Upper lobe of right lung (tissue), 1 donor: ENCODE measurements around the gene SKP2. TPM values are rescaled to one million over a fixed set of nuclear protein-coding genes. Genes with fewer than 3 reads are reported as not detected.

Source experiments
- ATAC-seq: fragments of 200-7000 bp; cut with Tn5 transposase; one replicate; pipeline ENCODE4 v1.9.1; 2020; ENCODE audit warnings: mild to moderate bottlenecking, moderate library complexity
- DNase-seq: peaks from one replicate; pipeline ENCODE4 v3.0.0-alpha.2; 2020
- H3K27ac ChIP-seq: fragments of 200-600 bp; one replicate; pipeline ENCODE4 v1.8.0; 2022
- H3K27me3 ChIP-seq: fragments of 200-600 bp; one replicate; pipeline ENCODE4 v1.8.0; 2022; ENCODE audit warnings: mild to moderate bottlenecking
- H3K36me3 ChIP-seq: fragments of 200-600 bp; one replicate; pipeline ENCODE4 v1.8.0; 2022
- H3K4me1 ChIP-seq: fragments of 200-600 bp; one replicate; pipeline ENCODE4 v1.8.0; 2022
- H3K4me3 ChIP-seq: fragments of 200-600 bp; one replicate; pipeline ENCODE4 v1.8.0; 2022; ENCODE audit warnings: mild to moderate bottlenecking
- H3K9me3 ChIP-seq: fragments of 200-600 bp; one replicate; pipeline ENCODE4 v1.8.0; 2022
- intact Hi-C: fragments of 100-400 bp; cut with DNase I; formaldehyde crosslinking; loops from one replicate; pipeline ENCODE4 v1.11.0; 2022
- total RNA-seq: library from RNA; stranded (reverse); fragmentation: NEBNext Ultra II Directional; extraction: Animal tissue kit (Norgen Biotek cat#: 25700); gene quantifications from one replicate; pipeline ENCODE4 v1.2.1, GENCODE V29; 2021
- TF ChIP-seq, protein P1 (sequence below): fragments of 200-600 bp; IDR thresholded peaks from one replicate; pipeline ENCODE4 v1.8.0; 2022; ENCODE audit warnings: antibody characterized with exemption
- donor health status: DM: no; HTN: yes; CAD: no; lungs with severe emphysema.

The SKP2 gene
- total RNA-seq, 1 donor from 2014 or later, result 12.1 TPM

DNA sequence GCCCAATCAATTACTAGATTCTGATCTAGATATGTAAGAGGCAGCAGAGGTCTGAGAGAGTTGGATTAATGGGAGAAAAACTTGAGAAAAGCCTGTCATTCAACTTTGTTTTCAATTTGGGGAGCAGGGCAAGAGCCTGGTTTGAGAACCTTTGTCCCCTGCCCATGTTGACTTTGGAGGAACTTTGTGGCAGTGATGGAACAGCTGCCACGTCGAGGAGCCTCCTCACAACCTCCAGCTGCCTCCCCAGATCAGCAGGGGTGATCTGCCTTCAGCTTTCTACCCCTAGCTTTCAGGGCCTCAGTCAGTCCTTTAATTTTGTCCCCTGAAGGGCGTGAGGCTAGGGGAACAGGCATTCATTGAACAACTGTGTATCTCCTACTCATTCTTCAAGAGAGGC lies 8.7 kb downstream of the SKP2 start:
- TF ChIP-seq, protein P1, sequence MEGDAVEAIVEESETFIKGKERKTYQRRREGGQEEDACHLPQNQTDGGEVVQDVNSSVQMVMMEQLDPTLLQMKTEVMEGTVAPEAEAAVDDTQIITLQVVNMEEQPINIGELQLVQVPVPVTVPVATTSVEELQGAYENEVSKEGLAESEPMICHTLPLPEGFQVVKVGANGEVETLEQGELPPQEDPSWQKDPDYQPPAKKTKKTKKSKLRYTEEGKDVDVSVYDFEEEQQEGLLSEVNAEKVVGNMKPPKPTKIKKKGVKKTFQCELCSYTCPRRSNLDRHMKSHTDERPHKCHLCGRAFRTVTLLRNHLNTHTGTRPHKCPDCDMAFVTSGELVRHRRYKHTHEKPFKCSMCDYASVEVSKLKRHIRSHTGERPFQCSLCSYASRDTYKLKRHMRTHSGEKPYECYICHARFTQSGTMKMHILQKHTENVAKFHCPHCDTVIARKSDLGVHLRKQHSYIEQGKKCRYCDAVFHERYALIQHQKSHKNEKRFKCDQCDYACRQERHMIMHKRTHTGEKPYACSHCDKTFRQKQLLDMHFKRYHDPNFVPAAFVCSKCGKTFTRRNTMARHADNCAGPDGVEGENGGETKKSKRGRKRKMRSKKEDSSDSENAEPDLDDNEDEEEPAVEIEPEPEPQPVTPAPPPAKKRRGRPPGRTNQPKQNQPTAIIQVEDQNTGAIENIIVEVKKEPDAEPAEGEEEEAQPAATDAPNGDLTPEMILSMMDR, result no peak
- Histone ChIP-seq H3K4me1 (peaks cover 13% of the 10 kb centered on the region), H3K4me3 (no peak overlapping the region), H3K36me3 (peaks cover 57% of the 10 kb centered on the region), H3K9me3 (no peaks in the 10 kb centered on the region), H3K27ac (no peak overlapping the region), H3K27me3 (no peaks in the 10 kb centered on the region)
- intact Hi-C loops, result no loop called here
- ATAC-seq (no peak), DNase-seq (no peak)

DNA sequence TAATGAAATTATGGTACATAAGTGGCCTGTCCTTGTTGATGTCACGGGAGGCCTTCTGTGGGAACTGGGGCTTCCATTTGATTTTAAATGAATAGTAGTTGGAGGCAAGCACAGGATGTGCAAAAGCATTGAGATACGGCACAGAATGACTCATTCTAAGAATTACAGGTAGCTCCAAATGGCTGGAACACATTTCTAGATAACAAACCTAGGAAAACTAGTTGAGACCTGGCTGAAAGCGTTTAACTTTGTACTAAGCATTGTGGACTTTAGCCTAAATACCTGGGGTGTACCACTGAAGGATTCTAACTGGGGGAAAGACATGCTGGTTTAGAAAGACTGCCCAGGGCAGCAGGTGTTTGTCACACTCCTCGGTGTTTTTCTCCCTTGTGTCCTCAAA lies 9.4 kb downstream of the SKP2 start:
- ATAC-seq, result no peak
- Histone ChIP-seq H3K9me3 (no peaks in the 10 kb centered on the region), H3K27me3 (no peaks in the 10 kb centered on the region), H3K27ac (no peak overlapping the region), H3K36me3 (peaks cover 60% of the 10 kb centered on the region), H3K4me1 (peaks cover 6% of the 10 kb centered on the region), H3K4me3 (no peak overlapping the region)
- no peak for DNase-seq
- TF ChIP-seq, protein P1, result no peak
- intact Hi-C loops, result no loop called here

DNA sequence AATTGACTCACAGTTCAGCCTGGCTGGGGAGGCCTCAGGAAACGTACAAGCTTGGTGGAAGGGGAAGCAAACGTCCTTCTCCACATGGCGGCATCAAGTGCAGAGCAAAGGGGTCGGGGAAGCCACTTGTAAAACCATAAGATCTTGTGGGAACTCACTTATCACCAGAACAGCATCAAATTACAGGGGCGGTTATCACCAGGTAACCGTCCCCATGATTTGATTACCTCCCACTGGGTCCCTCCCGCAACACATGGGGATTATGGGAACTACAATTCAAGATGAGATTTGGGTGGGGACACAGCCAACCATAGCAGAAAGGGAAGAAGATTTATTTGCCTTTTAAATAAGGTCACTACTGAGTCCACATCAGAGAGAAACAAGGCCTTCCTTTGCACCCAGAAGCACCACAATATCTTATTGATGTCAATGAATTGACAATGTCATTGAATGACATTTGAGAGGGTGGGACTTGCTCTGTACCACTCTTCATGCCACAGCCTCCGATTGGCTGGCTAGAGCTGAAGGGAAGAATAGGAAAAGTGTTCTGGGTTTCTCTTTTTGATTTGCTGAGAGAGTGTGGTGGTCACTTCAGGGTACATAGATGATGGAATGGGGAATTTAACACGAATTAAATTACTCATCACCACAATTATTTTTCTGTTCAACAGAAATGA lies 11.0 kb downstream of the SKP2 start:
- ATAC-seq, result no peak
- H3K36me3 ChIP-seq, result peaks cover 67% of the 10 kb centered on the region
- no peaks in the 10 kb centered on the region for H3K4me1 ChIP-seq

DNA sequence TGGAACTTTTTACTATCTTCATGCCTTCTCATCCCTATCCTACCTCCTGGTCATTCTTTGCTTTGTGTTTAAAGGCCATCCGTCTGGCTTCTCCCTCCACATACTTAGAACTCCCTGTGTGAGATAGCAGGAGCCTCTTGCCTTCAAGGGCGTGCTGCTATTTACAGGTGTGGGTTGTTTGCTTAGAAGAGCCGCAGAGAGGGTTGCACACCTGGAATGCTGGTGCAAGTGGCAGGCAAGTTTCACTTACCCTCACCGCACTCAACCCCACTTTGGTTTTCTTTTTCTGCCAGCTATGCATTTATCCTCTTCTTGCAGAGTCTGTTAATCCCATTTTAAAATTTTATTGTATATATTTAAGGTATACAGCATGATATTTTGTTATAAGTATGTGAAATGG lies 12.6 kb downstream of the SKP2 start:
- H3K36me3 ChIP-seq, result peaks cover 81% of the 10 kb centered on the region
- no peak overlapping the region for H3K4me3 ChIP-seq

More for the DNA sequence above, 11.0 kb downstream of the SKP2 start:
- intact Hi-C loops, result no loop called here
- no peak for DNase-seq
- TF ChIP-seq, protein P1, result no peak
- H3K9me3 ChIP-seq, result no peaks in the 10 kb centered on the region
- H3K27ac ChIP-seq, result no peak overlapping the region
- H3K27me3 ChIP-seq, result no peaks in the 10 kb centered on the region
- H3K4me3 ChIP-seq, result no peak overlapping the region

DNA sequence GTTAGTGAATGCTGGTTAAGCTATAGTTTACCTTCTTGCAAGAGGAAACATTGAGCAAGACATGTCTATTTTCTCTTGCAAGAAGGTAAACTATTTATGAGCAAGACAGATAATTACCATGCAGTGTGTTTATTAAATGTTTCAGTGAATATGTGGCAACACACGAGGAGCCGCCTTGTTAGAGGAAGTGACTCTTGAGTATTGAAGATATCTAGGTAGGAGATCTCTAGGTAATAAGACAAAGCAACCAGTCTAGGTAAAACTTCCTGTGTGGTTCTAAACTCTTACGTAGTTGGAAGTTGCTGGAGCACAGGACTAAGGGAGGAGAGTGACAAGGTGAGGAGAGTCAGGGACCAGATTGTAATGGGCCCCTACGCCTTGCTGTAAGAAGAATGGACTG lies 16.8 kb downstream of the SKP2 start:
- intact Hi-C loops, result no loop called here
- H3K27ac ChIP-seq, result no peak overlapping the region
- no peak for ATAC-seq
- no peaks in the 10 kb centered on the region for H3K9me3 ChIP-seq
- H3K4me3 ChIP-seq, result no peak overlapping the region
- DNase-seq, result no peak
- TF ChIP-seq, protein P1, result no peak
- no peaks in the 10 kb centered on the region for H3K27me3 ChIP-seq
- H3K4me1 ChIP-seq, result no peaks in the 10 kb centered on the region
- H3K36me3 ChIP-seq, result peaks cover 88% of the 10 kb centered on the region

More for the DNA sequence above, 12.6 kb downstream of the SKP2 start:
- Histone ChIP-seq H3K27ac (no peak overlapping the region), H3K4me1 (no peaks in the 10 kb centered on the region), H3K27me3 (no peaks in the 10 kb centered on the region), H3K9me3 (no peaks in the 10 kb centered on the region)
- TF ChIP-seq, protein P1, result no peak
- DNase-seq, result no peak
- ATAC-seq, result no peak
- intact Hi-C loops, result no loop called here
